Stomach smooth muscle (tissue), 2 donors: Measurements from ENCODE around the gene UBE2L6.

Source experiments
- H3K27ac ChIP-seq: one replicate; pipeline ENCODE4 v1.7.0; 2013; ENCODE audit warnings: mild to moderate bottlenecking, low read length, inconsistent platforms
- H3K27me3 ChIP-seq, 2 donors: one replicate each; pipeline ENCODE4 v1.7.0; 2013; ENCODE audit warnings: low read length in 2 of 2; ENCODE audit not compliant: insufficient read depth in 2 of 2, control insufficient read depth in 1 of 2
- H3K36me3 ChIP-seq, 2 donors: one replicate each; pipeline ENCODE4 v1.7.0; 2013; ENCODE audit warnings: low read length in 2 of 2; ENCODE audit not compliant: control insufficient read depth in 2 of 2, insufficient read depth in 2 of 2
- H3K4me1 ChIP-seq: one replicate; pipeline ENCODE4 v1.7.0; 2013; ENCODE audit warnings: low read length; ENCODE audit not compliant: control insufficient read depth, insufficient read depth
- H3K4me3 ChIP-seq, 2 donors: one replicate each; pipeline ENCODE4 v1.7.0; 2013; ENCODE audit warnings: low read length in 2 of 2
- H3K9ac ChIP-seq, 2 donors: one replicate each; pipeline ENCODE4 v1.7.0; 2013; ENCODE audit warnings: low read length in 2 of 2, mild to moderate bottlenecking in 1 of 2
- H3K9me3 ChIP-seq, 2 donors: one replicate each; pipeline ENCODE4 v1.7.0; 2013; ENCODE audit warnings: low read length in 2 of 2; ENCODE audit not compliant: control insufficient read depth in 2 of 2
- donor health status: healthy.
- donor health status: Pancreatic carcinoma.

Gene UBE2L6

GRCh38 chr11:57566905-57567514, 462 bp downstream of the UBE2L6 start:
- peak overlapping the region; percentile 70 for H3K27ac ChIP-seq
- H3K4me3 ChIP-seq: peak overlapping the region; percentile 78 to 92
- H3K9me3 ChIP-seq: no peaks in the 10 kb centered on the region
- H3K36me3 ChIP-seq: no peaks in the 10 kb centered on the region
- H3K4me1 ChIP-seq: peaks cover 24% of the 10 kb centered on the region
- H3K9ac ChIP-seq: peak overlapping the region; percentile 72 to 76
- no peaks in the 10 kb centered on the region for H3K27me3 ChIP-seq

- Histone ChIP-seq H3K27me3 (no peaks in the 10 kb centered on the region), H3K36me3 (peaks cover 0 to 2% of the 10 kb centered on the region in 2 donors), H3K9ac (peak overlapping the region; percentile 51 to 61), H3K4me3 (peak overlapping the region; percentile 74 to 92), H3K4me1 (peaks cover 24% of the 10 kb centered on the region), H3K9me3 (no peaks in the 10 kb centered on the region), H3K27ac (peak overlapping the region; percentile 70)
Observed at GRCh38 chr11:57566005-57566904, 1.2 kb downstream of the UBE2L6 start.

GRCh38 chr11:57562596-57562995, 4.9 kb downstream of the UBE2L6 start:
- Histone ChIP-seq H3K9ac (no peak overlapping the region), H3K4me3 (no peak overlapping the region), H3K4me1 (peaks cover 12% of the 10 kb centered on the region), H3K36me3 (peaks cover 0 to 11% of the 10 kb centered on the region in 2 donors), H3K27ac (no peak overlapping the region), H3K27me3 (no peaks in the 10 kb centered on the region), H3K9me3 (no peaks in the 10 kb centered on the region)

- Histone ChIP-seq H3K27ac (no peak overlapping the region), H3K9ac (no peak overlapping the region), H3K4me1 (no peaks in the 10 kb centered on the region), H3K9me3 (no peaks in the 10 kb centered on the region), H3K27me3 (no peaks in the 10 kb centered on the region), H3K4me3 (no peak overlapping the region), H3K36me3 (peaks cover 3 to 18% of the 10 kb centered on the region in 2 donors)
Observed at GRCh38 chr11:57560146-57560545, 7.3 kb downstream of the UBE2L6 start.

- peaks cover 27 to 43% of the 10 kb centered on the region in 2 donors for H3K36me3 ChIP-seq
- H3K27me3 ChIP-seq: no peaks in the 10 kb centered on the region
- no peak overlapping the region for H3K27ac ChIP-seq
- no peak overlapping the region for H3K4me3 ChIP-seq
- no peaks in the 10 kb centered on the region for H3K4me1 ChIP-seq
- no peak overlapping the region for H3K9ac ChIP-seq
- H3K9me3 ChIP-seq: no peaks in the 10 kb centered on the region
Observed at GRCh38 chr11:57556041-57556440, 11.4 kb downstream of the UBE2L6 start.

- Histone ChIP-seq H3K27ac (no peak overlapping the region), H3K9me3 (no peaks in the 10 kb centered on the region), H3K4me1 (no peaks in the 10 kb centered on the region), H3K4me3 (no peak overlapping the region), H3K36me3 (peaks cover 28 to 45% of the 10 kb centered on the region in 2 donors), H3K27me3 (no peaks in the 10 kb centered on the region), H3K9ac (no peak overlapping the region)
Observed at GRCh38 chr11:57555393-57555792, 12.1 kb downstream of the UBE2L6 start.

GRCh38 chr11:57552479-57552878, 15.0 kb downstream of the UBE2L6 start:
- Histone ChIP-seq H3K4me1 (no peaks in the 10 kb centered on the region), H3K9ac (no peak overlapping the region), H3K4me3 (no peak overlapping the region), H3K36me3 (peaks cover 31 to 44% of the 10 kb centered on the region in 2 donors), H3K27me3 (no peaks in the 10 kb centered on the region), H3K27ac (no peak overlapping the region), H3K9me3 (no peaks in the 10 kb centered on the region)

GRCh38 chr11:57551941-57552340, 15.5 kb downstream of the UBE2L6 start:
- Histone ChIP-seq H3K27ac (no peak overlapping the region), H3K27me3 (no peaks in the 10 kb centered on the region), H3K9me3 (no peaks in the 10 kb centered on the region), H3K9ac (no peak overlapping the region), H3K4me1 (no peaks in the 10 kb centered on the region), H3K4me3 (no peak overlapping the region), H3K36me3 (peaks cover 31 to 43% of the 10 kb centered on the region in 2 donors)

- Histone ChIP-seq H3K4me3 (no peak overlapping the region), H3K36me3 (peaks cover 28 to 38% of the 10 kb centered on the region in 2 donors), H3K27ac (no peak overlapping the region), H3K9ac (no peak overlapping the region), H3K4me1 (no peaks in the 10 kb centered on the region), H3K9me3 (no peaks in the 10 kb centered on the region), H3K27me3 (no peaks in the 10 kb centered on the region)
Observed at GRCh38 chr11:57549983-57550382, 17.5 kb downstream of the UBE2L6 start.

- no peaks in the 10 kb centered on the region for H3K9me3 ChIP-seq
- no peak overlapping the region for H3K27ac ChIP-seq
- H3K36me3 ChIP-seq: peaks cover 17 to 21% of the 10 kb centered on the region in 2 donors
- H3K4me3 ChIP-seq: no peak overlapping the region
- no peaks in the 10 kb centered on the region for H3K27me3 ChIP-seq
- H3K9ac ChIP-seq: no peak overlapping the region
- no peaks in the 10 kb centered on the region for H3K4me1 ChIP-seq
Observed at GRCh38 chr11:57547854-57548377, 19.6 kb downstream of the UBE2L6 start.
